Measurements from ENCODE around the gene INSR.

INSR gene

GRCh38 chr19:7295912-7296536 lies 1.8 kb upstream of the INSR start:
- no peak for DNase-seq (ENCODE audit: low read depth in 2 of 2)

- DNase-seq (ENCODE audit: low read depth in 2 of 2) = peak; percentile 4 to 28
Observed at GRCh38 chr19:7294558-7295212, 471 bp upstream of the INSR start.

GRCh38 chr19:7292950-7293761 lies 1.1 kb downstream of the INSR start:
- DNase-seq (ENCODE audit: low read depth in 2 of 2) = no peak

GRCh38 chr19:7292352-7292949 lies 1.8 kb downstream of the INSR start:
- no peak for DNase-seq (ENCODE audit: low read depth in 2 of 2)

GRCh38 chr19:7288977-7289376 lies 5.2 kb downstream of the INSR start:
- DNase-seq (ENCODE audit: low read depth in 2 of 2) = no peak

- no peak for DNase-seq (ENCODE audit: low read depth in 2 of 2)
Observed at GRCh38 chr19:7288131-7288530, 6.1 kb downstream of the INSR start.

GRCh38 chr19:7287722-7288121 lies 6.5 kb downstream of the INSR start:
- no peak for DNase-seq (ENCODE audit: low read depth in 2 of 2)

- no peak for DNase-seq (ENCODE audit: low read depth in 2 of 2)
Observed at GRCh38 chr19:7280940-7281666, 13.1 kb downstream of the INSR start.

- no peak for DNase-seq (ENCODE audit: low read depth in 2 of 2)
Observed at GRCh38 chr19:7272856-7273578, 21.2 kb downstream of the INSR start.

GRCh38 chr19:7268705-7269098 lies 25.5 kb downstream of the INSR start:
- DNase-seq (ENCODE audit: low read depth in 2 of 2) = no peak

GRCh38 chr19:7267792-7268704 lies 26.2 kb downstream of the INSR start:
- no peak for DNase-seq (ENCODE audit: low read depth in 2 of 2)

GRCh38 chr19:7266832-7267231 lies 27.4 kb downstream of the INSR start:
- DNase-seq (ENCODE audit: low read depth in 2 of 2) = no peak

- no peak for DNase-seq (ENCODE audit: low read depth in 2 of 2)
Observed at GRCh38 chr19:7265963-7266362, 28.3 kb downstream of the INSR start.

GRCh38 chr19:7264858-7265257 lies 29.4 kb downstream of the INSR start:
- DNase-seq (ENCODE audit: low read depth in 2 of 2) = no peak

- no peak for DNase-seq (ENCODE audit: low read depth in 2 of 2)
Observed at GRCh38 chr19:7263521-7263920, 30.7 kb downstream of the INSR start.

- DNase-seq (ENCODE audit: low read depth in 2 of 2) = no peak
Observed at GRCh38 chr19:7263066-7263465, 31.1 kb downstream of the INSR start.

GRCh38 chr19:7262470-7262869 lies 31.7 kb downstream of the INSR start:
- DNase-seq (ENCODE audit: low read depth in 2 of 2) = no peak

GRCh38 chr19:7260161-7260560 lies 34.1 kb downstream of the INSR start:
- no peak for DNase-seq (ENCODE audit: low read depth in 2 of 2)

- DNase-seq (ENCODE audit: low read depth in 2 of 2) = no peak
Observed at GRCh38 chr19:7258840-7259395, 35.3 kb downstream of the INSR start.
